ENCODE data around the gene SFXN5.

SFXN5 gene

DNA sequence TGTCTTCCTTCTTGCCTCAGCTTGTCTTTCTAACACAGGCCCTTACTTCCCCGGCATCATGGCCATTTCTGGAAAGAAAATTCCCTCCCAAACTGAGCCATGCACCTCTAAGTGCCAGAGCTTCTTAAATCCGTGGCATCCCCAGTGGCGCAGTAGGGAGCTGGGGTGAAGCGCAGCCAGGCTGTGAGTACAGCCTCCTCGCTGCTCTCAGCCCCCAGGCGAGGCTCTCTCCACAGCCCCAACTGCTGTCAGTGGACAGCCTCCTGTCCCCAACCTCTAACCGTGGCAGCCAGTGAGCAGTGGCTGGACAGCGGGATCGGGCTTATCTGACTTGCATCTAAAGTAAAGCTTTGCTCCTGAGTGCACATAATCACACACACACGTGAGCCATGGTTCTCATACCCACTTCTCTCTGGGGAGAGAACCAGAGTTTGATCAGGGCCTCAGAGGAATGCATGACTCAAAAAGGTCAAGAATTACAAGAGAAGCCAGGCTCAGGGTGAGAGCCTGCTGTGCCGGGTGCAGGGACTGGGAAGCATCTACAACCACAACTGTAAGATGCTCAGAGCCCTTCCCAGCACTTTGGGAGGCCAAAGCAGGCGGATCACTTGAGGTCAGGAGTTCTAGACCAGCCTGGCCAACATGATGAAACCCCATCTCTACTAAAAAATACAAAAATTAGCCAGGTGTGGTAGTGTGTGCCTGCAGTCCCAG lies 50.7 kb downstream of the SFXN5 start:
- no peak for DNase-seq
- no peak for ATAC-seq

DNA sequence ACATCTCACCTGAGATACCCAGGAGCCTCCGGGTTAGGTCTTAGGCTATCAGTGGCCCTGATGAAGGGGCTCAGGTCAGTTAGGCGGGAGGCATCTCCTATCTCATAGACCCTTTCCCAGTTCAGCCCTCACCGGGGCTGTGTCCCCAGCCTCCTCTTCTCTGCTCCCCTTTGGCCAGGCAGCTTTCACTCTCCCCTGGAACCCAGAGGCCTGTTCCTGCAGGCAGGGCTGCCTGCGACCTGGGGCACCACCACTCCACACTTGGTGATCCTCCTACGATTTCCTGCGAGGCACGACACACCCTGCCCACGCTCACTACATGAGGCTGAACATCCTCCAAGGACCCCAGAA lies 51.2 kb downstream of the SFXN5 start:
- ATAC-seq (no peak), DNase-seq (no peak)

DNA sequence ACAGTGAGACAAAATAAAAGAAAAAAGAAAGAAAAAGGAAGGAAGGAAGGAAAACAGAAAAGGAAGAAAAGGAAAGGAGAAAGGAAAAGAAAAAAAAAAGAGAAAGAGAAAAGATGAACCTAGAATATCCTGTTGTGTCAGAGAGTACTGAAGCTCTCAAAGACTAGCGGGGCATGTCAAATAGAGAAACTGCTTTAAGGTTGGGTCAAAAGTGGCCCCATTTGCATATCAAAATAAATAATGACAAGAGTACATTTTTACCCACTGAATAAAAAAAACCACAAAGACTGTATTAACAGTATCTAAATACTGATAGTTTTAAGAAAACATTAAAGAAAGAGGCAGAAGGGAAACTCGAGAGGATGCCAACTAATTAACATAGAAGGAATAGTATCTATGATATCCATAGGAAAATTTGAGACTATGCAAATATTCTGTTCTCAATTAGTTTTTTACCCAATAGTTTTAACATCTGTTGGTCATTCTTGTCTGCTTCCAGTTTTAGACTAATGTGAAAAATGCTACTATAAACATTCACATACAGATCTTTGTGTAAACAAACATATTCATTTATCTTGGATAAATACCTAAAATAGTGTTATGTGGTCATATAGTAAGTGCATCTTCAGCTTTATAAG lies 53.2 kb downstream of the SFXN5 start:
- ATAC-seq: no peak
- no peak for DNase-seq

DNA sequence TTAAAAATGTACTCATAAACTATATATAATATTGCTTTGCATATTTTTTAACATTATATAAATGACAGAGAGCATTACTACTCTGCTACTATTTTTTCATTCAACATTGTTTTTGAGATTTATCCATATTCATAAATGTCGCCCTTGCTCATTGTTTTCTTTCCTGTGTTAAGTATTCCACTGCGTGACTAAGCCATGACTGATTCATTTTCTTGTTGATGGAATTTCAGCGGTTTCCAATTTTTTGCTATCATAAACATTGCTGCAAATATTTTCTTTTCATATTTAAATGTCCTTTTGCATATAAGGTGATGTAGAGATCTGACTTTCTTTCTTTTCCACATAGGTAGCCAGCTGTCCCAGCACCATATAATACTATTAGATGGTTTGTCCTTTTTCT lies 57.6 kb downstream of the SFXN5 start:
- ATAC-seq: no peak
- no peak for DNase-seq

DNA sequence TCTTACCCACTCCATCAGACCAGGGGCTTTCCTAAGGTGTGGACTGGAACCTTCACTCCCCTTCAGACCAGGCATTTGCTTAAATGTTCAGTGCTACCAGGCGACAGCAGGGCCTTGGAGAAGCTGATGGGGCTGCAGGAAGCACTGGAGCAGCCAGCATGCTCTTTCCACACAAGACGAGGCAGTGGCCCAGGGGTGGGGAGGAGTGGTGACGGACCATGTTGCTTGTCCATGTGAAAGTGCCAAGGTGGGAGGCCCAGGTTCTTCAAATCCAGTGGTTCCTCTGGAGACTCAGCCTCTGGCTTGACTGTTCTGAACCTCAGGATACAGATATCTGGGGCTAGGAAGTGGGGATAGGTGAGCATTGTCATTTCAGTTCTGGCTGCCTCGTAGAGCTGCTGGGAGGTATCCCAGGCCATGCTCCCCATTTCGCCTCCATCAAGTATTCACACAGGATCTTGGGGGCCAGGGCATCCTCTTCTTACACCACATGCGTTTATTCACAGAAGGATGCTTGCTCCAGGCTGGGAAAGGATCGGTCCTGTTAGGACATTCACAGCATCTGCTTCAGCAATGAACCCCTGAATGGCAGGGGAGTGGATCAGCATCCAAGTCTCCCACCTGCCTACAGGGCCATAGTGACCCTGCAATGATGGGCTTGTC lies 62.2 kb downstream of the SFXN5 start:
- DNase-seq: no peak
- no peak for ATAC-seq

DNA sequence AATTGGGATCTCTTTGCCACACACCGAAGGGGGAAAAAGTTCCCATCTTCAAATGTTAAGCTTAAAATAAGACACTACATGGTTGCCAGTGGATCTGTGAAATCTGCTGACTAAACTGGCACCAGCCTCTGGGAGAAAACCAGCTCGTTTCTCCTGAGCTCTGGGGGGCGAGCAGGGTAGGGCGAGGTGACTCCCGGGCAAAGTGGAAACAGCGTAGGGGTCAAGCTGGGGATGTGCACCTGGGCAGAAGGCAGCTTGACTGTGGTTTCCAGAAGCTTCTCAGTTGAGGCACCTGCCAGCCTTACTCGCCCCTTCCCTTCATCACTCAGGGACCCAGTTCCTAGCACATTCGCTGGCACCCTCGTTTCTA lies 62.8 kb downstream of the SFXN5 start:
- ATAC-seq (no peak), DNase-seq (no peak)

DNA sequence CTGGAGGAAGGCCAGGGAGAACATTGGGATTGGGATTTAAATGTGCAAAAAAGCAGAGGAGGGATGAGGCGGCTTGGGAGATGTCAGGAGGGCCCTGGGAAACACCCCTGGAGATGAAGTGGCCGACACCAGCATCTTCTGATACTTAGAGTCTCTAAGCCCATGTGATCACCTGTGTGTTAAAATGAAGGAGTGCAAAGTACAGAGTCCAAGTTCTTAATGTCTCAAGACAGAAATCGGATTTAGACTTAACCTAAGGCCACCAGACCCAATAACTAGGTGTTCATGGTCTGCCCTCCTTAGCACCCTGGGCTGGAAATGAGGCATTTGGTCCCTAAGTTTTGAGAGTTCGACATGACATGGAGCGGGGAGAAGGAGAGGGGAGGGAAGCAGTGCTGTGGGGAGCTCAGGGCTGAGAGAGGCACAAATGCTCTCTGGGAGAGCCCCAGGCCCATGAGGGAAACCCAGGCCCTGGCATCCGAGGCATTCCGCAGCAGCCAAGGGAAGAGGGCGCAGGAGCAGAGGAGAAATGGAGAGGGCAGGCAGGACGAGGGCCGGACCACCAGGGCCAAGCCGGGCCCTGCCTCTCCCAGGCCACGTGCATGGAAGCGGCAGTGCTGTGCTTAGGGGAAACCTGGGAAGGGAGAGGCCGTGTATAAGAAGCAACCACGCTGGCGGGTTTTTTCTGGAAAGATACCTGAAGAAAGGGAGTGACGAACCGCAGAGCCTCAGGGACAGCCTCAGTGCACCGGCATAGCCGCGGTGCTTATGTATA lies 63.3 kb downstream of the SFXN5 start:
- DNase-seq: no peak
- ATAC-seq: no peak

DNA sequence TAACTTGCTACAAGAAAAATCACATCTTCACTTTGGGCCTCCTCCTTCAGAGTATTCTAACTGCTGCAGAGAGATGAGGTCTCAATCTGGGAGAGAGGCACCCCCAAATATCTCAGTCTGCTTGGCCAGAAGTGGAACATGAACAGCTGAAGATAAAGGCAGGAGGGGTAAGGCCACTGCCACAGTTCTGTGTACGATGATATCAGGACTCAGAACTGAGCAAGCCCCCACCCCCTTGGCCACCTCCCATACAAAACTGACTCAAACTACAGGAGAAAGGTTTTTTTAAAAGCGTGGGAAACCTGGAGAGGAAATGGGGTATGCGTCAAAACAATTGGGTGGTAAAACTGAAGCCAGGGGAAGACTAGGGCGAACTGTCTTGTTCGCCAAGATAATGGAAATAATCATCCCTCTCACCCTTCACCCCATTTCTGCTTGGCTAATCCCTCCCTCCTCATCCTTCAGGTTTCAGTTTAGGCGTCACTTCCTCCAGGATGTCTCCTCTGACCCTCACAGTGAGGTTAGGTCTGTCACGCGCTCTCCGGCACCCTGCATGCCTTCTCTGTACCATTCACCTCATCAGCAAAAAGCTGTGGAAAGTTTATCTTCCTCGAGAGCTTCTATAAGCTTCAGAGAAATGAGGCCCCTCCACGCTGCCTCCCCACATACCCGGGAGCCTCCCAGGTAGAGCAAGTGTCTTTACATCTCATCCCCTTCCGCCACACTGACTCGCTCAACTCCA lies 64.4 kb downstream of the SFXN5 start:
- DNase-seq (no peak), ATAC-seq (no peak)

DNA sequence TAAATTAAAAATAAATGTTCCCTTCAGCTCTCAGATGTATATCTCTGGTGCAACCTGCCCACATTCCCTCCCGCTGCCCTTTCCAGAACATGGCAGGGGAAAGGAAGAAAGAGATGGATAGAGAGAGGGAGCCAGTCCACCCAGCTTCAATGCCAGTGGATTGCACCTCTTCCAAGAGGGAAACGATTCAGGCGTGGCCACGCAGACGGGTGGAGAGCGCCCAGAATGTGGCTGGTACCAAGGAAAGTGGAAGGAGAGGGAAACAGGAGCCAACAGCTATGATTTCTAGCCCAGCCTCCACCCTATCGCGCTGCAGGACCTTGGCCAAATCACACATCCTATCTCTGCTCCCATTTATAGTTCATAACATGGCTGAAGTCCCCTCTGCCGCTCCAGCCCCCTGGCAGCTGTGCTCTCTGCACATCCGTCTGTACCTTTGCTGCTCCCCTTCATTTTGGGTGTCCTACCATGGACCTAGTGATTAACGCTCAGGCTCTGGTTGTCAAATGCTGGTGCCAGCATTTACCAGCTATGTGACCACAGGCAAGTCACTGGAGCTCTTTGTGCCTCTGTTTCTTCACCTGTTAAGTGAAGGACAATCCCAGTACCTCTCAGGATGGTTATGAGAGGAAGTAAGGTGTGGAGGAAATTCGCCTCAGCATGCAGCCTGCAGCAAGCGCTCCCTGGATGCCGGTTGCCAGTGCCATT lies 66.5 kb downstream of the SFXN5 start:
- DNase-seq (no peak), ATAC-seq (no peak)

DNA sequence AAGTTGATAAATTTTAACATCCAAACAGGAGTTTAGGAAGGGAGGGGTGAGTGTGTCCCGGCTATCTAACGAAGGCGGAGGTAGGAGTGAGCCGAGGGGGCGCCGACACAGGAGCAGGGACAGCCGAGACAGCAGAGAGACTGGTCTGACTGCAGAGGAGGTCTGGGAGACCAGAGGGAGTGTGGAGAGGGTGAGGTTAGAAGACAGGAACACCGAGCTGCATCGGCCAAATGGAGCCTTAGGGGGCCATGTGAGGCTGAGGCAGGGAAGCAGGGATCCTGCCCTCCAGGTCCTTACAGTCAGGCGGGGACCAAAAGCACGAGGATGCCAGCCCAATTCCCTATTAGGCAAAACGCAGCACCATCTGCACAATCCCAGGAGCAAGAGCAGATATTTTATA lies 67.0 kb downstream of the SFXN5 start:
- ATAC-seq: no peak

DNA sequence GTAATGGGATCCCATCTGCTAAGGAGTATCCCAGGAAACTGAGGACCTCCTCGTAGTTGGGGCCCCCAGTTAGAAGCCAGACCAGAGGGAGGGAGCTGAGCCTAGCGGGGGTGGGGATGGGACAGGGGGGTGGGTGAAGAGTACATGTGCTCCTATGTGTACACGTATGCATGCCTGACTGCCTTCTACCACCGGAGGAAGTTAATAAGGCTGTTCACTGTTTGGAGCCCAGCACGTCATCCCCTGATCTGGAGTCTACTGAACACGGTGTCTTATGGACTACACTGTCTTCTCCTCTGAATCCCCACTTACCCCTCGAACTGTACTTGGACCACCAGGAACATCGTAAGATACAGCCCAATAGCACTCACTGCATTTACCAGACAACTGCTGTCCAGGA lies 68.5 kb downstream of the SFXN5 start:
- ATAC-seq (no peak), DNase-seq (no peak)

More for the DNA sequence above, 67.0 kb downstream of the SFXN5 start:
- no peak for DNase-seq

DNA sequence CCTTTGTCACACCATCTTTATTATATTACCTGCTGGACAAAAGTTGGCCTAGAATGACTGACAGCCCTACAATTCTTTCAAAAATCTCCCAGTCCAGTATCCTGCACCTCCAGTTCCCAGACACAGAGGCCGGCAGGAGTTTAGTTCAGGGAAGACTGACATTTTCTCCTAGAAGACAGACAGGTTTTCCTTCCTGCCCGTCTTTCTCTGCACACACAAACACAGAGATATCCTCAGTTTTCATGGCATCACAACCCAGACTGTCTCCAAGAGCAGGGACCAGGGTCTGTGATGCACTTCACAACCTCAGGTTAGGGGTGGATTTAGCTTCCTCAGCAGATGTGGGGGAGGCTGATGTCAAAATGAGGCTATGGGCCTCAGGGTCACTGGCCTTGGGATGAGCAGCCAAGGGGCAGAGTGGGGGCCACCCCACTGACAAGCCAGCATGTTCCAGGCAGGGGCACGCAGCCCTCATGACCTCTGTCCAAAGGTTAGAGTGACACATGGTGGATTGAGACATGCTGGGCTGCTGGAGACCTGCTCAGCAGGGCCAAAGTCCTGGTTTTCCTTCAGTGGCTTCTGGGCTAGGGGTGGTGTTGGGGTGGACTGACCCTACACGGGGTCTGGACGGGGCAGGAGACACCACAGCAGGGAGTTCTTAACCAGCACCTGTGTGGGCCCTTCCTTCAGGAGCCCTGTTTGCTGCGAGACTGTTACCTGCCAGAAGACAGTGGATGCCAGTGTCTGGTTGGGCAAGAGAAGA lies 70.5 kb downstream of the SFXN5 start:
- DNase-seq: no peak
- no peak for ATAC-seq

DNA sequence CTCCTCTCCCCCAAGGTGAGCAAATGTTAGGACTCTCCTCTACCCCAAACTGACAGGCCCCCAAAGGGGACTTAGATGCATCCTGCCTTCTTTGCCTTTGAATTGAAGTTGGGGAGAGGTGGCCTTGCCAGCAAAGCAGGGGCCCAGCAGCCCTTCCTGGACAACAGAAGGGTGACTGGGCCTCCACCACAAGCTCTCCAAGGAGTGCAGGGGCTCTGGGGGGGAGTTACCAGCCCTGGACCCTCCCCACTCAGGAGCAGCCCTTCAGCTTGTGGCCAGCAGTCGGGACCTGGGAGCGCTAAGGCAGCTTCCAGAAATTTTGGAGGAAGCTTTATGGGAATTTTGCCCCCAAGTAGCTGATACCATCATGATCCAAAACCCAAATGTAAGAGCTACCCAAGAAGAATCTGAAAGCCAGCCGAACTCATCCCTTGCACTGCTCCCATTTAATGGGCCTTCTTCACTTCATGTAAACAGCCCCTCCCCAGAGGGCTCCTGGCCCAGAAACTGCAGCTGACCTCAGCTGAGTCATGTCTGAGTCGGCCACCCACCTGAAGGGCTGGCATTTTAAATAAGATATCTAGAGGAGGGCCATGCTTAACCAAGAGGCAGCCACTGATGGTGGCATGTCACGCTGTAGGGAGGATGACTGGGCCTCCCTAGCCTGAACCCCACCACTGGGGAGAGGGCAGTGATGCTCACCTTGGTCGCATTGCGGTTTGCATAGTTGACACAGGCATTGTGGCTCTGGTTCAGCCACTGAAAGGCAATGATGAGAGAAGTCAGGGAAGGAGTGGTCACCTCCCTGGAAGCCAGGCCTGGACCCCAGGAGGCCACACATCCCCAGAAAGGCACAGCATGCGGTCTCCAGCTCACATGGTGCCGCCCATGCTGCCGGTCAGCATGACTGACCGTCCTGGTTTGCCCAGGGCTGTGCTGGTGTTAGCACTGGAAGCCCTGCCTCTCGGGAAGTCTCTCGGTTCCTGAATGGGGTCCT lies 71.5 kb downstream of the SFXN5 start:
- ATAC-seq: peak; percentile 73

DNA sequence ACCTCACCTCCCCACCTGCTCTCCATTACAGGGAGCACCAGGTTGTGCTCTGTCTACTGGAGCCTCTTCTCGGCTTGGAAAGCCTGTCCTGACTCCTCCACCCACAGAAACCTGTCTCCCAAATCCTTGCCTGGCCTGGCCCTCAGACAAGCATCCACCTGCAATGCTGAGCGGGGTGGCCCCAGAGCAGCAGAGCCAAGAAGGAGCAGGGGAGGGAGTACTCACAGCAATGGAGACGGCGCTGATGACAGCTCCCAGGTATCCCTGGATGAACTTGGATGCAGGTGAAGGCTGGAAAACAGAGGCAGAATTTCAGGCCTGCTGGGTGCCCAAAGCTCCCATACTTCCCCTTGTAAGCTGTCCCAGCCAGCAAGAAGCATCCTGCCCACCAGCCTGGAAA lies 72.8 kb downstream of the SFXN5 start:
- DNase-seq (no peak), ATAC-seq (no peak)

More for the DNA sequence above, 71.5 kb downstream of the SFXN5 start:
- peak; percentile 5 for DNase-seq

DNA sequence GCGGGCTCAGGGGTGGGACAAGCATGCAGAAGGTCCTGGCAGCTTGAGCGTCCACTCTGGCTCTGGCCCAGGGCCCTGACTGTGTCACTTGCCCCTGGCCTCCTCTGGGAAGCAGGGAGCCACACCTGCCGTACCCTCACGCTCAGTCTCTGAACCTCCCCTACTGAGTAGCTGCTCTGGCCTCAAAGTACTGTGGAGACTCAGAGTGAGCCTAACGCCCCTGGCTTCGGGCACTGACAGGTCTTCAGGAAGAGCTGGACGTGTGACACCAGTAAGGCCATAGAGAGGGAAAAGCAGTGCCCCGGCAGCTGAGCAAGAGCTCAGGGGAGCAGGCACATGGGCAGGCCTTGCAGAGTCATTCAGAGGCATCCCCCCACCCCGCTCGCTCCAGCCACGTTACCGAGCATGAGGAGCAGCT lies 73.3 kb downstream of the SFXN5 start:
- ATAC-seq (no peak), DNase-seq (no peak)

DNA sequence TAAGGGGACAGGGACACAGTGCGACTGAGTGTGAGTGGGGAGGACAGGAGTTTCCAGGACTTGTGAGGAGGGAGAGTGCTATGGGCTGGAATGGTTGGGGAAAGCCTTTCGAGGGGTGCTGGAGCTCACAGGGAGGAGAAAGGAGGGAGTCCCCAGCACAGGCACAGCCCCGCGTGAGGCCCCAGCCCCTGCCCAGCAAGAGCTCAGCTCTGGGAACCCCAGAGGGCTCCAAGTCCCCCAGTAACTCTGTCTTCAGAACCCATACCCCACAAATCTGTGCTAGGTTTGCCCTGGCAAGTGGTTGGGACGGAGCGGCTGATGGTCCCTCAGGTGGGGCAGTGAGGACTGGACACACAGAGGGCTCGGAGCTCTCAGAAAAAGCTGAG lies 75.4 kb downstream of the SFXN5 start:
- DNase-seq (no peak), ATAC-seq (no peak)

DNA sequence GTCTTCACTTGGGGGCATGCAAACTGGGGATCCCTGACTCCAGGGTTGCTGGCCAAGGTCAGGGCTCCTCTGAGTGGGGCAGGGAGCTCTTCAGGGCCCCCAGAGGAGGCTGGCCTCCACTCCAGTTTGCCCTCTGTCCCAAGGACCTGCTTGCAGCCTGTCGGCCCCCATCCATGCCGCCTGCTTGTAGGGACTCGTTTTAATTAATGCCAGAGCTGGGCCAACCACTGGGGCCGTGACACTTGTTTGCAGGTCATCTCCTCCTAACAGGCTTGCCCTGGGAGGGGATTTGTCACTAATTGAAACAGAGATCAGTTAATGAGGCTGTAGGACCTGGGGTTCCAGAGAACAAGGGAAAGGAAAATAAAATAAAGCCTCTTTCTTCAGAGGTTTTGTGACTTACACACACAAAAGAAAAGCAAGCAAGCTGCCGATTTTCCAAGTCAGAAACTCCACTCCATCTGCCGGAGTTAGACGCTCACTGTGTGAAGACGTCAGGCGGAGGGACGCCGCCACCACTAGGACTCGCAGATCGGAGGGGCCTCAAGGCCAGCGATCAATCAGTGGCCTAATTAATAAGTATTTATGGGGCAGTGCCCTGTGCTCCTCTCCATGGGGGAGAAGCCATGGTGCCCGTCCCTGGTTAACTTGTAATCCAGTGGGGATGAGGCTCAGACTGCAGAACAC lies 75.9 kb downstream of the SFXN5 start:
- ATAC-seq (no peak), DNase-seq (no peak)

DNA sequence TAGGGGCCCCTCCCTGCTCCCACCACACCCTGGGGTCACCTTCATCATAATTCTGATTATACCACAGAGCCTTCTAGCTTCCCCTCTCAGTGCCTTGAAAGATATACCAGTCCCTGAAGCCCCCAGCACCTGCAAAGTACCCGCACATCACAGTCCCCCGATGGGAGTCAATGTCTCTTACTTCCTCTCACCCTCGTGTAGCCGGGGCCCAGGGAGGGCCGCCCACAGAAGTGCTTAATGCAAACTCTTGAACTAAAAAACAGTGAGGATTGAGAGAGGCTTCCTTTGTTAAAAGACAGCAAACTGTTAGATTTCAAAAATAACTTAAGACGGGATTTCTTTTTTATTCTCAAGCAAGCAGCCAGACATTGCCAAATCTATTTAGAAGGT lies 76.5 kb downstream of the SFXN5 start:
- no peak for ATAC-seq
- no peak for DNase-seq

All from stimulated activated naive CD8-positive, alpha-beta T cell treated with anti-CD3 and anti-CD28 coated beads, Interleukin-15, Interleukin-2, amounts not matched to agents 100 U/mL and 50 U/mL, for 24 hours (primary cell).